CD4-positive, alpha-beta memory T cell (primary cell): ENCODE data around the gene LPAR2. TPM values are rescaled to one million over a fixed set of nuclear protein-coding genes. Genes with fewer than 3 reads are reported as not detected.
A peak's percentile ranks its signal among the peaks of the same experiment; 100 is the strongest.

Experiments
- CTCF ChIA-PET: fragments of 350-600 bp; sonication (Branson Sonifier 250); formaldehyde crosslinking; loops from one replicate; lab custom pipeline; 2021; ENCODE audit warnings: inconsistent platforms; ENCODE audit not compliant: partially characterized antibody; lab: Charles Lee
- POLR2A ChIA-PET: fragments of 350-600 bp; sonication (Branson Sonifier 250); formaldehyde crosslinking; loops from one replicate; lab custom pipeline; 2021; ENCODE audit not compliant: partially characterized antibody; lab: Charles Lee
- DNase-seq, 5 donors: peaks; one replicate each; pipeline versions ENCODE4 v3.0.0 to v3.0.0-alpha.2; 2020 to 2022; ENCODE audit warnings: mixed read lengths in 1 of 5
- H3K27ac ChIP-seq: one replicate; pipeline ENCODE4 v1.7.0; 2013; ENCODE audit warnings: low read depth, low read length
- H3K27me3 ChIP-seq: 2 replicates; pipeline ENCODE4 v1.7.0; 2013; ENCODE audit warnings: mild to moderate bottlenecking, low read length, moderate library complexity; ENCODE audit not compliant: insufficient read depth
- H3K36me3 ChIP-seq: 2 replicates; pipeline ENCODE4 v1.7.0; 2013; ENCODE audit warnings: mild to moderate bottlenecking, low read length, moderate library complexity; ENCODE audit not compliant: insufficient read depth
- H3K4me1 ChIP-seq: 2 replicates; pipeline ENCODE4 v1.7.0; 2013; ENCODE audit warnings: mild to moderate bottlenecking, low read length, moderate library complexity; ENCODE audit not compliant: insufficient read depth
- H3K4me3 ChIP-seq, 2 donors: one replicate each; pipeline ENCODE4 v1.7.0; 2013; ENCODE audit warnings: low read length in 2 of 2, mild to moderate bottlenecking in 1 of 2
- H3K9me3 ChIP-seq, 2 donors: one replicate each; pipeline ENCODE4 v1.7.0; 2013; ENCODE audit warnings: low read length in 2 of 2, control low read depth in 1 of 2; ENCODE audit not compliant: control insufficient read depth in 1 of 2
- H3K27ac Mint-ChIP-seq, 7 donors: one replicate each; pipeline ENCODE4 v1.8.0; 2020 to 2021; ENCODE audit warnings: mixed read lengths in 7 of 7, mild to moderate bottlenecking in 6 of 7, inconsistent platforms in 3 of 7, moderate library complexity in 3 of 7
- H3K27me3 Mint-ChIP-seq, 2 donors: one replicate each; pipeline ENCODE4 v1.8.0; 2020 to 2021; ENCODE audit warnings: mixed read lengths in 2 of 2
- H3K36me3 Mint-ChIP-seq, 2 donors: one replicate each; pipeline ENCODE4 v1.8.0; 2020 to 2021; ENCODE audit warnings: mixed read lengths in 2 of 2, inconsistent platforms in 1 of 2, mild to moderate bottlenecking in 1 of 2
- H3K4me1 Mint-ChIP-seq, 4 donors: one replicate each; pipeline ENCODE4 v1.8.0; 2020 to 2021; ENCODE audit warnings: mixed read lengths in 4 of 4, mild to moderate bottlenecking in 1 of 4
- H3K4me3 Mint-ChIP-seq, 8 donors: one replicate each; pipeline ENCODE4 v1.8.0; 2020 to 2021; ENCODE audit warnings: mixed read lengths in 8 of 8, mild to moderate bottlenecking in 7 of 8, moderate library complexity in 6 of 8, inconsistent platforms in 3 of 8
- H3K9me3 Mint-ChIP-seq, 8 donors: one replicate each; pipeline ENCODE4 v1.8.0; 2020 to 2021; ENCODE audit warnings: mixed read lengths in 8 of 8, mild to moderate bottlenecking in 5 of 8, inconsistent platforms in 3 of 8, moderate library complexity in 1 of 8
- intact Hi-C: fragments of 100-400 bp; cut with micrococcal nuclease; formaldehyde crosslinking; loops from one replicate; pipeline ENCODE4 v1.15.1; 2023
- polyA plus RNA-seq, 2 donors: library from polyadenylated mRNA; unstranded; fragments of 300-500 nt; fragmentation: Illumina TruSeq; gene quantifications; one replicate each; pipeline ENCODE4 v1.2.3, GENCODE V29; 2021
- total RNA-seq, 2 experiments: library from RNA; stranded (reverse); gene quantifications; one replicate each; pipeline ENCODE4 v1.2.3, GENCODE V29; 2021

The LPAR2 gene
- total and polyA plus RNA-seq, 4 experiments from 2014 or later = 27.2 to 72.4 (median 54.2) TPM

DNA sequence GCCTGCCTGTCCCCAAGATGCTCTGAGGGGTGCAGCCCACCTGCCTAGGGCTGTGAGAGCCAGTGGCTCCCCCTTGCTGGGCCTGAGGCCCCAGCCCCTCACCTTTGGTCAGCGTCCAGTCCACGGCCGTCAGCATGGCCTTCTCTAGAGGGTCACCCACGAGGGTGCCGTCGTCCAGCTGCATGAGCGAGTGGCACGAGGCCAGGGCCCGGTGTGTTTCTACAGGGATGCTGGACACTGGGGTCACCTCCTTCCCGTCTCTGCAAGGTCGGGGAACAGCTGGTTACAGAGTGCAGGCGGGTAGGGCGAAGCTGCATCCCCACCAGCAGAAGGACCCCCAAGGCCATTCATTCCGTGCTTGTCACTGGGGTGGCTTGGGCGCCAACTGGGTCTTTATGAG is 26.4 kb upstream of the LPAR2 start:
- DNase-seq = no peak
- POLR2A ChIA-PET = interaction anchor here (0.8 kb wide), 3 partner anchors 14 to 122 kb away, joined by 3 read pairs; no protein-coding TSS in a partner anchor
- H3K27me3 ChIP-seq = no peaks in the 10 kb centered on the region
- Mint-ChIP-seq H3K4me3 (no peak overlapping the region), H3K4me1 (peaks cover 0 to 11% (median 4%) of the 10 kb centered on the region in 4 donors), H3K36me3 (peaks cover 50 to 68% of the 10 kb centered on the region in 2 donors), H3K27me3 (no peaks in the 10 kb centered on the region), H3K9me3 (no peaks in the 10 kb centered on the region), H3K27ac (peak overlapping the region in 1 of 7 donors; percentile 53)
- CTCF ChIA-PET = no interaction called here
- peaks cover under 1% of the 10 kb centered on the region for H3K4me1 ChIP-seq
- H3K27ac ChIP-seq = no peak overlapping the region
- intact Hi-C loops = no loop called here
- H3K36me3 ChIP-seq = peaks cover 91% of the 10 kb centered on the region
- no peaks in the 10 kb centered on the region for H3K9me3 ChIP-seq
- H3K4me3 ChIP-seq = no peak overlapping the region

DNA sequence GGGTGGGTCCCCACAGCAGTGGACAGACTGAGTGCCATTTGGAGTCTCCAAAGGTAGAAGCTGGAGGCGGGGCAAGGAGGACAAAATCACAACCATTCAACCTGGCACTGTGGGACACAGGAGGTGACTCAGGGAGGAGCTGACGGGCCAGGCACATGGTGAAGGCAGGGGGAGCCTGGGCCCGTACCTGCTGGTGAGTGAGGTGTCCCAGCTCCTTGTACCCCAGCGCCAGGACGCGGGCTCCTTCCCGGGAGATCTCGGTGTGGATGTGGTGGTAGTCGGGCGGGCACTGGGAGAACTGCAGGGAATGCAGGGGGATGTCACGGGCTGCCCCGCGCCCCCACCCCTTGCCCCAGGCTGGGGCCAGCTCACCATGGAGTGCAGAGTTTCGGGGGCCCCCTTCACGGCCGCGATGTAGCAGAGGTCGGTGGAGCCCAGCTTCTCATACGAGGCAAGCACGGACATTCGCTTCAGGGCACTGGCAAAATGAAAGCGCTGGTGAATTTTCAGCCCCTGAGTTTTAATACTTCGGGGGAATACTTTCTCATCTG is 25.7 kb upstream of the LPAR2 start:
- peaks cover 0 to 11% (median 4%) of the 10 kb centered on the region in 4 donors for H3K4me1 Mint-ChIP-seq
- H3K27ac Mint-ChIP-seq = peak overlapping the region in 1 of 7 donors; percentile 76
- intact Hi-C loops = no loop called here

DNA sequence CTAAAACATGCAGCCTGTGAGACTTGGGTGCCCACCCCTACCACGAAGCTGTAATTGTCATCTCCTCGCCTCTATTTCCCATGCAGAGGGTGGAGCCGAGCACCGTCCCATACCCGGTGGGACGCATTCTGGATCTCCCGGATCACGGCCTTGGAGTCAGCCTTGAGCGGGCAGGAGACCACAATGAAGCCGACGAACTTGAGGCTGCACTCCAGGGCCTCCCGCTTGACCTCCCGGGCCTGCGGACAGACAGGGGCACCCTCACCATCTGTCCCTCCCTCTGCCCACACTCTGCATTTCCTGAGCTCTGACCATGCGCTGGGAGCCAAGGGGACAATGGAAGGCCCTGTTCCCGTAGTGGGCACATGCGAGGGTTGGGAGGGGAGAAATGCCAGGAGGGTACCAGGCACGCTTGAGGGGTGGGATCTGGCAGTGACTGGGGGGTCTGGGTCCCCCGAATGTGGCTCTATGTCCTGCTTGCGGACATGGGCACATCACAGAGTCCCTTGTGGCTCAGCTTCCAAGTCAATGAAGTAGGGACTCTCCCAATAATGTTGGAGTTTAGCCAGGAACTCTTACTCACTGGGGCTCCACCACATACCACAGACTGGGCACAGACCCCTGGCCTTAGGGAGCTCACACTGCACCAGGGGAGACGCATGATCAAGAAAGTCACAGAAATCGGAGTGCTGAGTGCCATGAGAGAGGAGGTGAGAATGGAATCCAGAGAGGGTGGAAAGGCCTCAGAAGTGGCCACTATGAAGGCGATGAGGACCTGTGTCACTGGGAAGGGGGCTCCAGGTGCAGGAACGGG is 24.7 kb upstream of the LPAR2 start:
- no peaks in the 10 kb centered on the region for H3K27me3 Mint-ChIP-seq
- DNase-seq = peak in 1 of 5 donors; percentile 26
- CTCF ChIA-PET = interaction anchor here (1.3 to 3.4 kb wide), 2 partner anchors 99 to 121 kb away, joined by 3 to 12 read pairs; no protein-coding TSS in a partner anchor
- H3K4me3 ChIP-seq = no peak overlapping the region
- H3K36me3 ChIP-seq = peaks cover 82% of the 10 kb centered on the region
- H3K9me3 ChIP-seq = no peaks in the 10 kb centered on the region
- intact Hi-C loops = no loop called here
- H3K4me1 Mint-ChIP-seq = peaks cover 0 to 5% (median 1%) of the 10 kb centered on the region in 4 donors
- H3K9me3 Mint-ChIP-seq = no peaks in the 10 kb centered on the region
- peak overlapping the region in 4 of 7 donors; percentile 18 to 79 (median 48) for H3K27ac Mint-ChIP-seq
- no peaks in the 10 kb centered on the region for H3K27me3 ChIP-seq
- no peak overlapping the region for H3K4me3 Mint-ChIP-seq
- H3K4me1 ChIP-seq = no peaks in the 10 kb centered on the region
- peaks cover 46 to 66% of the 10 kb centered on the region in 2 donors for H3K36me3 Mint-ChIP-seq
- no peak overlapping the region for H3K27ac ChIP-seq
- POLR2A ChIA-PET = interaction anchor here (0.9 to 3.4 kb wide), 5 partner anchors 7 to 21 kb away, joined by 3 to 17 read pairs (median 6); partner anchors contain the start of genes ATP13A1 and ZNF101

More for the DNA sequence above, 25.7 kb upstream of the LPAR2 start:
- Histone ChIP-seq H3K36me3 (peaks cover 90% of the 10 kb centered on the region), H3K27me3 (no peaks in the 10 kb centered on the region), H3K4me3 (no peak overlapping the region), H3K9me3 (no peaks in the 10 kb centered on the region), H3K27ac (no peak overlapping the region), H3K4me1 (no peaks in the 10 kb centered on the region)
- POLR2A ChIA-PET = interaction anchor here (0.8 to 1.9 kb wide), 4 partner anchors 8 to 122 kb away, joined by 3 to 6 read pairs (median 5); partner anchors contain the start of gene ZNF101
- peak in 1 of 5 donors; percentile 27 for DNase-seq
- Mint-ChIP-seq H3K27me3 (no peaks in the 10 kb centered on the region), H3K4me3 (no peak overlapping the region), H3K9me3 (no peaks in the 10 kb centered on the region), H3K36me3 (peaks cover 53 to 69% of the 10 kb centered on the region in 2 donors)
- CTCF ChIA-PET = interaction anchor here (1.3 kb wide), 1 partner anchor 100 kb away, joined by 3 read pairs; no protein-coding TSS in a partner anchor

GRCh38 chr19:19651076-19651475 is 23.1 kb upstream of the LPAR2 start:
- Mint-ChIP-seq H3K36me3 (peaks cover 33 to 65% of the 10 kb centered on the region in 2 donors), H3K27me3 (no peaks in the 10 kb centered on the region), H3K9me3 (no peaks in the 10 kb centered on the region), H3K27ac (no peak overlapping the region), H3K4me3 (no peak overlapping the region), H3K4me1 (peaks cover 0 to 5% (median 1%) of the 10 kb centered on the region in 4 donors)
- DNase-seq = peak in 1 of 5 donors; percentile 28
- POLR2A ChIA-PET = interaction anchor here (1.6 to 3.4 kb wide), 2 partner anchors 9 to 12 kb away, joined by 4 to 17 read pairs; partner anchors contain the start of gene ATP13A1
- no peaks in the 10 kb centered on the region for H3K4me1 ChIP-seq
- H3K27me3 ChIP-seq = no peaks in the 10 kb centered on the region
- intact Hi-C loops = no loop called here
- CTCF ChIA-PET = interaction anchor here (1.0 to 3.4 kb wide), 3 partner anchors 10 to 119 kb away, joined by 3 to 12 read pairs (median 3); no protein-coding TSS in a partner anchor
- no peak overlapping the region for H3K4me3 ChIP-seq
- H3K27ac ChIP-seq = no peak overlapping the region
- H3K36me3 ChIP-seq = peaks cover 79% of the 10 kb centered on the region
- H3K9me3 ChIP-seq = no peaks in the 10 kb centered on the region

DNA sequence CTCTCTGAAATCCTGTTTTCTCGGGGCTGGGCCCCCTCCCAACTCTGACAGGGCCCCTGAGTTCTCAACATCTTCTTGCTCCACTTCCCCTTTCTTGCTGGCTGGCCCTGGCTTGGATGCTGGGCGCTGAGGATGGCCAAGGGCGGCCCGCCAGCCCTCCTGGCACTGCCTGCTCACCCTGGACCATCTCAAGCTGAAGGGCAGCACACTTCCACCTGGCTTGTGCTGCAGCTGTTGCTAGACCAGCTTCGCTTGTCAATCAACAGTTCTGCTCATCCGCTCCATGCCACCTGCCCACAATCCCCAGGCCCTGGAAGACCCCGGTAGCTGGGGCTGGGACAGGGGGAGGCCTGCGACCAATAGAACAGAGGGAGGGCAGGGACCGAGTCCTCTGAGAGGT is 22.3 kb upstream of the LPAR2 start:
- Histone ChIP-seq H3K36me3 (peaks cover 71% of the 10 kb centered on the region), H3K27me3 (no peaks in the 10 kb centered on the region), H3K9me3 (no peaks in the 10 kb centered on the region), H3K27ac (no peak overlapping the region), H3K4me3 (no peak overlapping the region), H3K4me1 (no peaks in the 10 kb centered on the region)
- CTCF ChIA-PET = interaction anchor here (1.0 to 3.4 kb wide), 3 partner anchors 11 to 118 kb away, joined by 3 to 12 read pairs (median 3); no protein-coding TSS in a partner anchor
- peaks cover 33 to 66% of the 10 kb centered on the region in 2 donors for H3K36me3 Mint-ChIP-seq
- peak overlapping the region in 5 of 7 donors; percentile 21 to 79 (median 57) for H3K27ac Mint-ChIP-seq
- intact Hi-C loops = no loop called here
- H3K9me3 Mint-ChIP-seq = no peaks in the 10 kb centered on the region
- no peaks in the 10 kb centered on the region for H3K27me3 Mint-ChIP-seq
- no peak overlapping the region for H3K4me3 Mint-ChIP-seq
- H3K4me1 Mint-ChIP-seq = peaks cover 0 to 5% (median 1%) of the 10 kb centered on the region in 4 donors
- POLR2A ChIA-PET = interaction anchor here (1.6 to 3.4 kb wide), 2 partner anchors 10 to 13 kb away, joined by 4 to 17 read pairs; partner anchors contain the start of gene ATP13A1
- peak in 1 of 5 donors; percentile 5 for DNase-seq

DNA sequence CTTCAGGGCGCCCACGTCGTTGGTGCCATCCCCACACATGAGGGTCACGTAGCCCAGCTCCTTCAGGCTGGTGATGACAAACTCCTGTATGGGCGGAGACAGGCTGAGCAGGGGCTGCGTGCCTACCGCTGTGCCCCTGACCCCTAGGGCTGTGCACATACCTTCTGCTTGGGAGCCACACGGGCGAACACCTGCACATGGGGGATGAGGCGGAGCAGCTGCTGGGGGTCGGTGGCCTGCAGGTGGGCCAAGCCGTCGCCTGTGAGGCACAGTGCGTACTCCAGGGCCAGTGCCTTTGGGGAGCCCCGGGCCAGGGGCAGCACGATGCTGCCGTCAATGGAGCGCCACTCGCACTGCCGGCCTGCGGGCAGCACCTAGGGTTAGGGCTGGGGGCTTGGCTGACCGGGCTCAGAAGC is 21.6 kb upstream of the LPAR2 start:
- no peaks in the 10 kb centered on the region for H3K27me3 ChIP-seq
- H3K27ac ChIP-seq = no peak overlapping the region
- H3K27ac Mint-ChIP-seq = peak overlapping the region in 2 of 7 donors; percentile 12 to 82
- peaks cover 30 to 65% of the 10 kb centered on the region in 2 donors for H3K36me3 Mint-ChIP-seq
- CTCF ChIA-PET = interaction anchor here (0.6 to 3.4 kb wide), 3 partner anchors 13 to 118 kb away, joined by 3 to 12 read pairs (median 3); no protein-coding TSS in a partner anchor
- H3K36me3 ChIP-seq = peaks cover 64% of the 10 kb centered on the region
- no peak overlapping the region for H3K4me3 ChIP-seq
- DNase-seq = peak in 1 of 5 donors; percentile 33
- intact Hi-C loops = no loop called here
- no peaks in the 10 kb centered on the region for H3K4me1 ChIP-seq
- no peak overlapping the region for H3K4me3 Mint-ChIP-seq
- no peaks in the 10 kb centered on the region for H3K9me3 Mint-ChIP-seq
- H3K9me3 ChIP-seq = no peaks in the 10 kb centered on the region
- H3K27me3 Mint-ChIP-seq = no peaks in the 10 kb centered on the region
- POLR2A ChIA-PET = interaction anchor here (1.6 to 3.4 kb wide), 2 partner anchors 11 to 14 kb away, joined by 4 to 17 read pairs; partner anchors contain the start of gene ATP13A1
- H3K4me1 Mint-ChIP-seq = peaks cover 0 to 5% (median 1%) of the 10 kb centered on the region in 4 donors
